Astrocyte (in vitro differentiated cells and primary cell): ENCODE results near the gene FXYD4.

Experiments
- EZH2 ChIP-seq: IDR thresholded peaks from 2 replicates; pipeline ENCODE4 v1.6.1; 2012; ENCODE audit warnings: mild to moderate bottlenecking, low read length, inconsistent platforms; ENCODE audit not compliant: insufficient read depth
- TF ChIP-seq, protein P1 (sequence below): IDR thresholded peaks from 2 replicates; pipeline ENCODE4 v1.5.1; 2011; ENCODE audit warnings: low read depth, mild to moderate bottlenecking, inconsistent platforms, low read length, moderate library complexity; ENCODE audit not compliant: insufficient read depth

DNA sequence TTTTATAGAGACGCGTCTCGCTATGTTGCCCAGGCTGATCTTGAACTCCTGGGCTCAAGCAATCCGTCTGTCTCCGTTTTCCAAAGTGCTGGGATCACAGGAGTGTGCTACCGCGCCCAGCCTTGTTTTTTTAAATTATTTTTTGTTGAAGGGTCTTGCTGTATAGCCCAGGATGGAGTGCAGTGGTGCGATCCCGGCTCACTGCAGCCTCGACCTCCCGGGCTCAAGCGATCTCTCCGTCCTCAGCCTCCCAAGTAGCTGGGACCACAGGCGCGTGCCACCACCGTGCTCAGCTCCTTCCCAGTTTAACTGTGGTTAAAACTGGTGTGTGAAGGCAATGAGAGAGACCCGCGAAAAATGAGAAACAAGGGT lies 48.5 kb downstream of the FXYD4 start:
- TF ChIP-seq, protein P1, sequence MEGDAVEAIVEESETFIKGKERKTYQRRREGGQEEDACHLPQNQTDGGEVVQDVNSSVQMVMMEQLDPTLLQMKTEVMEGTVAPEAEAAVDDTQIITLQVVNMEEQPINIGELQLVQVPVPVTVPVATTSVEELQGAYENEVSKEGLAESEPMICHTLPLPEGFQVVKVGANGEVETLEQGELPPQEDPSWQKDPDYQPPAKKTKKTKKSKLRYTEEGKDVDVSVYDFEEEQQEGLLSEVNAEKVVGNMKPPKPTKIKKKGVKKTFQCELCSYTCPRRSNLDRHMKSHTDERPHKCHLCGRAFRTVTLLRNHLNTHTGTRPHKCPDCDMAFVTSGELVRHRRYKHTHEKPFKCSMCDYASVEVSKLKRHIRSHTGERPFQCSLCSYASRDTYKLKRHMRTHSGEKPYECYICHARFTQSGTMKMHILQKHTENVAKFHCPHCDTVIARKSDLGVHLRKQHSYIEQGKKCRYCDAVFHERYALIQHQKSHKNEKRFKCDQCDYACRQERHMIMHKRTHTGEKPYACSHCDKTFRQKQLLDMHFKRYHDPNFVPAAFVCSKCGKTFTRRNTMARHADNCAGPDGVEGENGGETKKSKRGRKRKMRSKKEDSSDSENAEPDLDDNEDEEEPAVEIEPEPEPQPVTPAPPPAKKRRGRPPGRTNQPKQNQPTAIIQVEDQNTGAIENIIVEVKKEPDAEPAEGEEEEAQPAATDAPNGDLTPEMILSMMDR = no peak
- TF ChIP-seq EZH2 = no peak
